HL-60 (cell line): ENCODE measurements around the gene FAM83F.

Source experiments
- DNase-seq, 2 experiments: peaks; one replicate each; pipeline ENCODE4 v3.0.0-alpha.2; 2010 to 2020; ENCODE audit warnings: low read depth in 1 of 2, low spot score in 1 of 2
- H3K27ac ChIP-seq: fragments of 250-450 bp; sonication (Bioruptor Pico); replicated peaks from 2 replicates; pipeline ENCODE4 v1.5.1; 2020; ENCODE audit warnings: mild to moderate bottlenecking, moderate library complexity
- H3K27me3 ChIP-seq: fragments of 250-450 bp; sonication (Bioruptor Pico); 2 replicates; pipeline ENCODE4 v1.5.1; 2021; ENCODE audit warnings: mild to moderate bottlenecking, moderate library complexity; ENCODE audit not compliant: insufficient read depth, poor library complexity, severe bottlenecking
- H3K4me3 ChIP-seq: replicated peaks from 2 replicates; pipeline ENCODE4 v1.5.1; 2011; ENCODE audit warnings: mild to moderate bottlenecking, control low read depth, low read length; ENCODE audit not compliant: insufficient read depth
- CTCF ChIP-seq: IDR thresholded peaks from one replicate; pipeline ENCODE4 v1.5.1; 2011; ENCODE audit warnings: low read length, control low read depth, inconsistent platforms; ENCODE audit not compliant: insufficient read depth
- GABPA ChIP-seq: IDR thresholded peaks from 2 replicates; pipeline ENCODE4 v1.6.1; 2012; ENCODE audit warnings: low read depth
- POLR2AphosphoS5 ChIP-seq: IDR thresholded peaks from 2 replicates; pipeline ENCODE4 v1.6.1; 2012; ENCODE audit warnings: low read depth
- REST ChIP-seq: IDR thresholded peaks from 2 replicates; pipeline ENCODE4 v1.6.1; 2012; ENCODE audit warnings: low read depth; ENCODE audit not compliant: insufficient replicate concordance
- SPI1 ChIP-seq: IDR thresholded peaks from 2 replicates; pipeline ENCODE4 v1.6.1; 2012; ENCODE audit warnings: low read depth, mild to moderate bottlenecking, borderline replicate concordance

FAM83F gene

GRCh38 chr22:40046126-40046525 lies 51.4 kb downstream of the FAM83F start:
- no peak overlapping the region for H3K4me3 ChIP-seq
- no peak overlapping the region for H3K27ac ChIP-seq

GRCh38 chr22:40050258-40050657 lies 55.5 kb downstream of the FAM83F start:
- H3K27me3 ChIP-seq = no peaks in the 10 kb centered on the region
- TF ChIP-seq SPI1 (peak; percentile 92), REST (no peak)
- peak in 1 of 2 experiments; percentile 42 for DNase-seq
- H3K4me3 ChIP-seq = no peak overlapping the region
- no peak overlapping the region for H3K27ac ChIP-seq

More at GRCh38 chr22:40046126-40046525, 51.4 kb downstream of the FAM83F start:
- no peak for DNase-seq
- no peaks in the 10 kb centered on the region for H3K27me3 ChIP-seq
- TF ChIP-seq POLR2AphosphoS5 (no peak), REST (no peak), SPI1 (no peak), GABPA (no peak), CTCF (no peak)

- no peaks in the 10 kb centered on the region for H3K27me3 ChIP-seq
- H3K4me3 ChIP-seq = no peak overlapping the region
- DNase-seq = no peak
- TF ChIP-seq SPI1 = no peak
- no peak for TF ChIP-seq GABPA
- TF ChIP-seq CTCF = no peak
- TF ChIP-seq REST = no peak
- TF ChIP-seq POLR2AphosphoS5 = no peak
- H3K27ac ChIP-seq = no peak overlapping the region
Measured at GRCh38 chr22:40051322-40051721, 56.6 kb downstream of the FAM83F start.

GRCh38 chr22:40053460-40053859 lies 58.7 kb downstream of the FAM83F start:
- no peak for DNase-seq
- Histone ChIP-seq H3K4me3 (no peak overlapping the region), H3K27ac (no peak overlapping the region), H3K27me3 (no peaks in the 10 kb centered on the region)
- no peak for TF ChIP-seq GABPA
- no peak for TF ChIP-seq SPI1
- TF ChIP-seq POLR2AphosphoS5 = no peak
- TF ChIP-seq REST = no peak
- no peak for TF ChIP-seq CTCF
